BJ (cell line): ENCODE results near the gene EARS2. TPM values are rescaled to one million over a fixed set of nuclear protein-coding genes. Genes with fewer than 3 reads are reported as not detected.

Source experiments
- CTCF ChIA-PET: fragments of 350-600 bp; formaldehyde crosslinking; extraction: SDS; loops from one replicate; lab custom pipeline; 2021; ENCODE audit warnings: antibody characterized with exemption, inconsistent platforms; lab: Yijun Ruan, JAX
- POLR2A ChIA-PET: fragments of 300-600 bp; sonication (Branson Sonifier 250); formaldehyde crosslinking; extraction: SDS; loops from one replicate; lab custom pipeline; 2021; ENCODE audit warnings: antibody characterized with exemption; lab: Charles Lee
- DNase-seq: peaks from one replicate; pipeline ENCODE4 v3.0.0-alpha.2; 2011; ENCODE audit warnings: low read depth
- H3K27me3 ChIP-seq: 2 replicates; pipeline ENCODE4 v1.6.0; 2011; ENCODE audit warnings: low read length; ENCODE audit not compliant: control insufficient read depth, insufficient read depth
- H3K36me3 ChIP-seq: 2 replicates; pipeline ENCODE4 v1.5.1; 2011; ENCODE audit warnings: low read length; ENCODE audit not compliant: control insufficient read depth, insufficient read depth
- H3K4me3 ChIP-seq: 2 replicates; pipeline ENCODE4 v1.5.1; 2011; ENCODE audit warnings: low read depth, mild to moderate bottlenecking, control low read depth, low read length
- polyA plus RNA-seq: library from polyadenylated mRNA; depleted of rRNA; stranded (reverse); fragments of >200 nt; gene quantifications from 2 replicates; pipeline ENCODE4 v1.2.3, GENCODE V29; 2011; rRNA removed
- TF ChIP-seq, protein P1 (sequence below): IDR thresholded peaks from 2 replicates; pipeline ENCODE4 v1.5.1; 2011; ENCODE audit warnings: low read depth, mild to moderate bottlenecking, control low read depth, inconsistent platforms, low read length, moderate library complexity; ENCODE audit not compliant: insufficient read depth

Gene EARS2
- polyA plus RNA-seq, 1 experiment = 28.8 TPM

DNA sequence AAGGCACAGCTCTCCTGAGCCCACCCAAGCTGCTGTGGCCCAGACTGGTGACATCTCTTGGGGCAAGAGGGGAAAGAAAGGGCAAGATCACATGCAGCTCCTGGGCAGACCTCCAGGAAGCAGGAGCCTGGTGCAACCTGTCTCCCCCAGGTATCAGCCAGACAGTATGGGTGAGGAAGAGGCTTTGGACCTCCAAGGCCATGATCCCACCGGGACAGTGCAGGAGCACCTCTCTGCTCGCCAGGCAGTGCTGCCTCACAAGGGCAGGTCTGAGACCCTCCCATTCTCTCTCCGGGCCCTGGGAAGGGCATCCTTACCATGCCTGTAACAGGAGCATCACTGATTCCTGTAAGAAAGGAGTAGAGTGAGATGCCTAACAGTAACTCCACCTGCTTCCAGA, 78.6 kb downstream of the EARS2 start:
- CTCF ChIA-PET = no interaction called here
- POLR2A ChIA-PET = no interaction called here
- TF ChIP-seq, protein P1, sequence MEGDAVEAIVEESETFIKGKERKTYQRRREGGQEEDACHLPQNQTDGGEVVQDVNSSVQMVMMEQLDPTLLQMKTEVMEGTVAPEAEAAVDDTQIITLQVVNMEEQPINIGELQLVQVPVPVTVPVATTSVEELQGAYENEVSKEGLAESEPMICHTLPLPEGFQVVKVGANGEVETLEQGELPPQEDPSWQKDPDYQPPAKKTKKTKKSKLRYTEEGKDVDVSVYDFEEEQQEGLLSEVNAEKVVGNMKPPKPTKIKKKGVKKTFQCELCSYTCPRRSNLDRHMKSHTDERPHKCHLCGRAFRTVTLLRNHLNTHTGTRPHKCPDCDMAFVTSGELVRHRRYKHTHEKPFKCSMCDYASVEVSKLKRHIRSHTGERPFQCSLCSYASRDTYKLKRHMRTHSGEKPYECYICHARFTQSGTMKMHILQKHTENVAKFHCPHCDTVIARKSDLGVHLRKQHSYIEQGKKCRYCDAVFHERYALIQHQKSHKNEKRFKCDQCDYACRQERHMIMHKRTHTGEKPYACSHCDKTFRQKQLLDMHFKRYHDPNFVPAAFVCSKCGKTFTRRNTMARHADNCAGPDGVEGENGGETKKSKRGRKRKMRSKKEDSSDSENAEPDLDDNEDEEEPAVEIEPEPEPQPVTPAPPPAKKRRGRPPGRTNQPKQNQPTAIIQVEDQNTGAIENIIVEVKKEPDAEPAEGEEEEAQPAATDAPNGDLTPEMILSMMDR = no peak
- DNase-seq = no peak
- H3K36me3 ChIP-seq = peaks cover 36% of the 10 kb centered on the region
- no peaks in the 10 kb centered on the region for H3K27me3 ChIP-seq
- no peak overlapping the region for H3K4me3 ChIP-seq

DNA sequence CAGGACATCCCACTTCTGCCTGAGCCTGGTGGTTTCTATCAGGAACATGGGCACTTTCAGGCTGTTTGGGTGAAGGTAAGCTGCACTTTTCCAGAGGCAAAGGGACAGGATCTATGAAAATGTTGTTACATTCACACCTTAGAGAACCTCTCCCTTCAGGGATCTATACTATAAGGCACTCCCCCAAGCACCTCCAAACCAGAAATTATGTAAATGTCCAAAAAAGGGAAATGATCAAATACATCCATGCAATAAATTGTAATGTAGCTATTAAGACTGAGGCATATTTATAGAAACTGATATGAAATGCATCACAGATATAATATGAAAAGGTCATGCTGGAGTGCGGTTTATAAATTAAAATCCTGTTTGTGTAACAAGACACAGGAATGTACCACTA, 80.9 kb downstream of the EARS2 start:
- CTCF ChIA-PET = no interaction called here

More for the DNA sequence above, 80.9 kb downstream of the EARS2 start:
- POLR2A ChIA-PET = no interaction called here
- TF ChIP-seq, protein P1 = no peak
- no peak for DNase-seq
- Histone ChIP-seq H3K36me3 (peaks cover 30% of the 10 kb centered on the region), H3K4me3 (no peak overlapping the region), H3K27me3 (no peaks in the 10 kb centered on the region)

Other genes starting within 250 kb of the EARS2 start
- gene COG7, start 104.2 kb downstream of the EARS2 start, polyA plus RNA-seq = 22.5 and 31.2 TPM in 2 replicates
- gene GGA2, start 46.9 kb downstream of the EARS2 start, polyA plus RNA-seq = 19.0 and 26.4 TPM in 2 replicates
- 61.4 and 78.9 TPM in 2 replicates for gene UBFD1, start 377 bp upstream of the EARS2 start, polyA plus RNA-seq
- 64.6 and 71.9 TPM in 2 replicates for gene NDUFAB1, start 39.0 kb upstream of the EARS2 start, polyA plus RNA-seq
- 3.2 and 5.7 TPM in 2 replicates for gene PALB2, start 84.0 kb upstream of the EARS2 start, polyA plus RNA-seq
- 54.0 and 79.1 TPM in 2 replicates for gene DCTN5, start 84.1 kb upstream of the EARS2 start, polyA plus RNA-seq
- gene PLK1, start 121.5 kb upstream of the EARS2 start, polyA plus RNA-seq = 21.7 and 54.0 TPM in 2 replicates
- 0.23 TPM in 1 of 2 replicates, not detected in the other for gene ERN2, start 155.9 kb upstream of the EARS2 start, polyA plus RNA-seq
- not detected in 2 replicates for gene CHP2, start 197.7 kb upstream of the EARS2 start, polyA plus RNA-seq